Lower leg skin (tissue), 3 donors: ENCODE measurements around the gene RBM17.

Experiments used
- POLR2A ChIP-seq, 2 donors: fragments of 450-650 bp; IDR thresholded peaks; one replicate each; pipeline ENCODE4 v1.6.1; 2016 to 2017; ENCODE audit warnings: antibody characterized with exemption in 2 of 2, mild to moderate bottlenecking in 1 of 2, moderate library complexity in 1 of 2
- TF ChIP-seq, protein P1 (sequence below), 3 donors: fragments of 450-650 bp; IDR thresholded peaks; one replicate each; pipeline ENCODE4 v1.5.1; 2016; ENCODE audit warnings: antibody characterized with exemption in 3 of 3, mild to moderate bottlenecking in 3 of 3, moderate library complexity in 2 of 3

GRCh38 chr10:6112893-6113292 is 24.1 kb downstream of the RBM17 start:
- no peak for TF ChIP-seq POLR2A (IDR thresholded peaks at IDR 0.05)
- TF ChIP-seq, protein P1, sequence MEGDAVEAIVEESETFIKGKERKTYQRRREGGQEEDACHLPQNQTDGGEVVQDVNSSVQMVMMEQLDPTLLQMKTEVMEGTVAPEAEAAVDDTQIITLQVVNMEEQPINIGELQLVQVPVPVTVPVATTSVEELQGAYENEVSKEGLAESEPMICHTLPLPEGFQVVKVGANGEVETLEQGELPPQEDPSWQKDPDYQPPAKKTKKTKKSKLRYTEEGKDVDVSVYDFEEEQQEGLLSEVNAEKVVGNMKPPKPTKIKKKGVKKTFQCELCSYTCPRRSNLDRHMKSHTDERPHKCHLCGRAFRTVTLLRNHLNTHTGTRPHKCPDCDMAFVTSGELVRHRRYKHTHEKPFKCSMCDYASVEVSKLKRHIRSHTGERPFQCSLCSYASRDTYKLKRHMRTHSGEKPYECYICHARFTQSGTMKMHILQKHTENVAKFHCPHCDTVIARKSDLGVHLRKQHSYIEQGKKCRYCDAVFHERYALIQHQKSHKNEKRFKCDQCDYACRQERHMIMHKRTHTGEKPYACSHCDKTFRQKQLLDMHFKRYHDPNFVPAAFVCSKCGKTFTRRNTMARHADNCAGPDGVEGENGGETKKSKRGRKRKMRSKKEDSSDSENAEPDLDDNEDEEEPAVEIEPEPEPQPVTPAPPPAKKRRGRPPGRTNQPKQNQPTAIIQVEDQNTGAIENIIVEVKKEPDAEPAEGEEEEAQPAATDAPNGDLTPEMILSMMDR (IDR thresholded peaks at IDR 0.05), result no peak
